Vagina (tissue), 2 donors: ENCODE measurements around the gene CCT5. TPM values are rescaled to one million over a fixed set of nuclear protein-coding genes. Genes with fewer than 3 reads are reported as not detected.
"Not testable (repeated sequence)": the region's sequence is repeated elsewhere in the genome, so short reads cannot be mapped to it uniquely, and the experiment has no call there.

Source experiments
- DNase-seq, 2 donors: peaks; one replicate each; pipeline ENCODE4 v3.0.0-alpha.2; 2017; ENCODE audit errors: extremely low spot score in 2 of 2
- H3K27ac ChIP-seq: fragments of 200-600 bp; sonication (generic); one replicate; pipeline ENCODE4 v1.5.1; 2019
- H3K27me3 ChIP-seq: fragments of 200-600 bp; sonication (generic); one replicate; pipeline ENCODE4 v1.5.1; 2019
- H3K36me3 ChIP-seq, 2 donors: fragments of 200-600 bp; sonication (generic); one replicate each; pipeline ENCODE4 v1.5.1; 2017 to 2019
- H3K4me1 ChIP-seq: fragments of 200-600 bp; sonication (generic); one replicate; pipeline ENCODE4 v1.5.1; 2019
- H3K4me3 ChIP-seq, 2 donors: fragments of 200-600 bp; sonication (generic); 1 replicate in 1 of 2; 2 replicates in 1 of 2; pipeline ENCODE4 v1.5.1; 2016 to 2019
- H3K9me3 ChIP-seq: fragments of 200-600 bp; sonication (generic); one replicate; pipeline ENCODE4 v1.5.1; 2019
- CTCF ChIP-seq, 3 experiments: fragments of 450-650 bp in 2 of 3; fragments of 200-600 bp in 1 of 3; sonication (generic) in 1 of 3; IDR thresholded peaks; one replicate each; pipeline ENCODE4 v1.5.1; 2017 to 2019; ENCODE audit warnings: antibody characterized with exemption in 3 of 3, mild to moderate bottlenecking in 2 of 3, moderate library complexity in 2 of 3
- POLR2A ChIP-seq, 2 donors: fragments of 450-650 bp; IDR thresholded peaks; one replicate each; pipeline ENCODE4 v1.6.1; 2017; ENCODE audit warnings: antibody characterized with exemption in 2 of 2, mild to moderate bottlenecking in 2 of 2, moderate library complexity in 2 of 2
- POLR2AphosphoS5 ChIP-seq, 2 donors: sonication (generic); formaldehyde crosslinking; IDR thresholded peaks; one replicate each; pipeline ENCODE4 v1.9.0; 2017; ENCODE audit warnings: antibody characterized with exemption in 2 of 2, mild to moderate bottlenecking in 2 of 2, low read depth in 1 of 2; ENCODE audit not compliant: insufficient read depth in 1 of 2
- intact Hi-C: fragments of 100-400 bp; cut with DNase I; formaldehyde crosslinking; loops from one replicate; pipeline ENCODE4 v1.15.1; 2023
- total RNA-seq: library from RNA; depleted of rRNA; stranded (reverse); fragments of >200 nt; gene quantifications from one replicate; pipeline ENCODE4 v1.2.3, GENCODE V29; 2016

CCT5 gene
- total RNA-seq, 1 donor from 2014 or later: 83.2 TPM

GRCh38 chr5:10283927-10284635, 34.0 kb downstream of the CCT5 start:
- Histone ChIP-seq H3K36me3 (no peaks in the 10 kb centered on the region), H3K4me3 (no peak overlapping the region), H3K9me3 (no peaks in the 10 kb centered on the region), H3K27ac (no peak overlapping the region), H3K4me1 (peaks cover 8% of the 10 kb centered on the region), H3K27me3 (no peaks in the 10 kb centered on the region)
- intact Hi-C loops: loop anchor here (10.0 kb wide), 1 partner anchor 121 kb away; no protein-coding TSS in a partner anchor
- TF ChIP-seq CTCF (IDR thresholded peaks at IDR 0.05) (peak; percentile 65 to 90 (median 84)), POLR2A (IDR thresholded peaks at IDR 0.05) (no peak), POLR2AphosphoS5 (IDR thresholded peaks at IDR 0.05; ENCODE audit: insufficient read depth in 1 of 2, low read depth in 1 of 2) (peak; percentile 27 to 46)
- DNase-seq: no peak

- H3K36me3 ChIP-seq, H3K27me3 ChIP-seq, H3K4me3 ChIP-seq, DNase-seq, H3K9me3 ChIP-seq, H3K27ac ChIP-seq: not testable (repeated sequence)
- peaks cover 15% of the 10 kb centered on the region for H3K4me1 ChIP-seq
- intact Hi-C loops: loop anchor here (10.0 kb wide), 1 partner anchor 119 kb away; no protein-coding TSS in a partner anchor
Observed at GRCh38 chr5:10285362-10285761, 35.3 kb downstream of the CCT5 start.

- intact Hi-C loops: loop anchor here (10.0 kb wide), 1 partner anchor 118 kb away; no protein-coding TSS in a partner anchor
- no peaks in the 10 kb centered on the region for H3K9me3 ChIP-seq
- DNase-seq: no peak
- H3K36me3 ChIP-seq: no peaks in the 10 kb centered on the region
- no peak overlapping the region for H3K27ac ChIP-seq
- H3K27me3 ChIP-seq: no peaks in the 10 kb centered on the region
- peaks cover 15% of the 10 kb centered on the region for H3K4me1 ChIP-seq
- H3K4me3 ChIP-seq: no peak overlapping the region
- no peak for TF ChIP-seq POLR2A (IDR thresholded peaks at IDR 0.05)
- TF ChIP-seq CTCF (IDR thresholded peaks at IDR 0.05): no peak
- no peak for TF ChIP-seq POLR2AphosphoS5 (IDR thresholded peaks at IDR 0.05; ENCODE audit: insufficient read depth in 1 of 2, low read depth in 1 of 2)
Observed at GRCh38 chr5:10286162-10286861, 36.2 kb downstream of the CCT5 start.

- no peak for DNase-seq
- no peaks in the 10 kb centered on the region for H3K9me3 ChIP-seq
- H3K27ac ChIP-seq: no peak overlapping the region
- intact Hi-C loops: loop anchor here (10.0 kb wide), 1 partner anchor 118 kb away; no protein-coding TSS in a partner anchor
- H3K27me3 ChIP-seq: no peaks in the 10 kb centered on the region
- TF ChIP-seq POLR2AphosphoS5 (IDR thresholded peaks at IDR 0.05; ENCODE audit: insufficient read depth in 1 of 2, low read depth in 1 of 2) (no peak), CTCF (IDR thresholded peaks at IDR 0.05) (no peak), POLR2A (IDR thresholded peaks at IDR 0.05) (no peak)
- peaks cover 15% of the 10 kb centered on the region for H3K4me1 ChIP-seq
- no peaks in the 10 kb centered on the region for H3K36me3 ChIP-seq
- H3K4me3 ChIP-seq: no peak overlapping the region
Observed at GRCh38 chr5:10286862-10287227, 36.8 kb downstream of the CCT5 start.

GRCh38 chr5:10288592-10289219, 38.6 kb downstream of the CCT5 start:
- peak in 1 of 2 donors; percentile 21 for TF ChIP-seq POLR2AphosphoS5 (IDR thresholded peaks at IDR 0.05; ENCODE audit: insufficient read depth in 1 of 2, low read depth in 1 of 2)
- no peak for TF ChIP-seq POLR2A (IDR thresholded peaks at IDR 0.05)
- no peak for TF ChIP-seq CTCF (IDR thresholded peaks at IDR 0.05)
- peaks cover 15% of the 10 kb centered on the region for H3K4me1 ChIP-seq
- no peaks in the 10 kb centered on the region for H3K27me3 ChIP-seq
- no peaks in the 10 kb centered on the region for H3K9me3 ChIP-seq
- intact Hi-C loops: loop anchor here (10.0 kb wide), 1 partner anchor 116 kb away; no protein-coding TSS in a partner anchor
- H3K4me3 ChIP-seq: no peak overlapping the region
- no peak overlapping the region for H3K27ac ChIP-seq
- no peaks in the 10 kb centered on the region for H3K36me3 ChIP-seq
- DNase-seq: no peak
